Ishikawa (cell line): ENCODE data around the gene PEX1.

ENCODE experiments used
- CEBPB ChIP-seq: IDR thresholded peaks from 2 replicates; pipeline ENCODE4 v1.6.1; 2012
- CREB1 ChIP-seq: IDR thresholded peaks from 2 replicates; pipeline ENCODE4 v1.6.1; 2012; ENCODE audit warnings: low read depth
- EGR1 ChIP-seq: IDR thresholded peaks from 2 replicates; pipeline ENCODE4 v1.6.1; 2012
- EP300 ChIP-seq: IDR thresholded peaks from 2 replicates; pipeline ENCODE4 v1.6.1; 2012; ENCODE audit warnings: borderline replicate concordance
- FOXM1 ChIP-seq: IDR thresholded peaks from 2 replicates; pipeline ENCODE4 v1.6.1; 2012; ENCODE audit warnings: low read depth, borderline replicate concordance
- NFIC ChIP-seq: IDR thresholded peaks from 2 replicates; pipeline ENCODE4 v1.6.1; 2012
- RAD21 ChIP-seq: IDR thresholded peaks from 2 replicates; pipeline ENCODE4 v1.6.1; 2012; ENCODE audit warnings: low read depth
- REST ChIP-seq: IDR thresholded peaks from 2 replicates; pipeline ENCODE4 v1.6.1; 2012; ENCODE audit warnings: low read depth, mild to moderate bottlenecking
- TAF1 ChIP-seq: IDR thresholded peaks from 2 replicates; pipeline ENCODE4 v1.6.1; 2012; ENCODE audit warnings: low read depth, mild to moderate bottlenecking
- TCF12 ChIP-seq: IDR thresholded peaks from 2 replicates; pipeline ENCODE4 v1.6.1; 2012; ENCODE audit warnings: low read depth
- TEAD4 ChIP-seq: IDR thresholded peaks from 2 replicates; pipeline ENCODE4 v1.6.1; 2012
- USF1 ChIP-seq: IDR thresholded peaks from 2 replicates; pipeline ENCODE4 v1.6.1; 2012
- YY1 ChIP-seq: IDR thresholded peaks from 2 replicates; pipeline ENCODE4 v1.6.1; 2012; ENCODE audit warnings: low read depth
- ZBTB7A ChIP-seq: IDR thresholded peaks from 2 replicates; pipeline ENCODE4 v1.6.1; 2012; ENCODE audit warnings: low read depth
- TF ChIP-seq, protein P1 (sequence below): IDR thresholded peaks from 2 replicates; pipeline ENCODE4 v1.6.1; 2012

PEX1 gene

DNA sequence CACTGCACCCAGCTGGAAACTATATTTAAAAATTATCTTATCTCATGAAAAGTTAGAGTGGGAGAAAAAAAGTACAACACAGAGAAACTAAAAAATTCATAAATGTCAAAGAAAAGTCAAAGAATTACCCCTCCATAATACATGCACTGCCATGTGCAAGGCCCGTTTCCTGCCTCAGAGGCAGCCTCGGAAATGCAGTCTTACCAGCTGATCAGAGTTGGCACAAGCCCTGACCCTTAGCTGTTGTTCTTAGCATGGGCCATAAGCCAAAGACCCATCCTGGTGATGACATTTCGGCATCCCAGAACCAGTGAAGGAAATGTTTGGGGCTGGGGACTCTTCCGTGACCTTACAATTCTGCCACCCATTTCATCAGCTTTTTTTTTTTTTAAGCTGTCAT, 21.9 kb upstream of the PEX1 start:
- TF ChIP-seq USF1 = no peak
- no peak for TF ChIP-seq EGR1
- TF ChIP-seq CEBPB = no peak
- TF ChIP-seq TEAD4 = no peak
- no peak for TF ChIP-seq YY1
- TF ChIP-seq, protein P1, sequence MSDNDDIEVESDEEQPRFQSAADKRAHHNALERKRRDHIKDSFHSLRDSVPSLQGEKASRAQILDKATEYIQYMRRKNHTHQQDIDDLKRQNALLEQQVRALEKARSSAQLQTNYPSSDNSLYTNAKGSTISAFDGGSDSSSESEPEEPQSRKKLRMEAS = no peak
- no peak for TF ChIP-seq TCF12

- TF ChIP-seq ZBTB7A = no peak
- TF ChIP-seq REST = no peak
- TF ChIP-seq CREB1 = no peak
- TF ChIP-seq EP300 = no peak
- TF ChIP-seq NFIC = no peak
- TF ChIP-seq YY1 = no peak
- no peak for TF ChIP-seq TEAD4
- TF ChIP-seq EGR1 = no peak
- TF ChIP-seq TAF1 = no peak
- no peak for TF ChIP-seq TCF12
- TF ChIP-seq CEBPB = no peak
- no peak for TF ChIP-seq RAD21
- TF ChIP-seq USF1 = no peak
- TF ChIP-seq, protein P1 = no peak
- no peak for TF ChIP-seq FOXM1
Measured at GRCh38 chr7:92547579-92547978, 19.3 kb upstream of the PEX1 start.

GRCh38 chr7:92546856-92547497, 18.7 kb upstream of the PEX1 start:
- TF ChIP-seq USF1 (no peak), ZBTB7A (no peak), YY1 (no peak), TEAD4 (no peak), NFIC (no peak), CEBPB (no peak), REST (no peak), CREB1 (no peak), EP300 (no peak), TCF12 (no peak), FOXM1 (no peak), RAD21 (no peak), EGR1 (no peak)
- TF ChIP-seq, protein P1 = no peak

DNA sequence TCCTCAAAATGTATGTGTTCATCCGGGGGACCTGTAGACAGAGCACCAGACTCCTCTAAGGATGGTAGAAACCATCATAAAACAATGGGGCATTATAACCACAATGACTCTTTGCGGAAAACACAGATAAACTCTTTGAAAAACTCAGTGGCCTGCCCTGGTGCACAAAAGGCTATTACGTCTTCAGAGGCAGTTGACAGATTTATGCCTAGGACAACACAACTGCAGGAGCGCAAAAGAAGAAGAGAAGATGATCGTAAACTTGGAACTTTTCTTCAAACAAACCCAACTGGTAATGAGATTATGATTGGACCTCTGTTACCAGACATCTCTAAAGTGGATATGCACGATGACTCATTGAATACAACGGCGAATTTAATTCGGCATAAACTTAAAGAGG, 6.3 kb upstream of the PEX1 start:
- TF ChIP-seq USF1 = no peak
- TF ChIP-seq NFIC = no peak
- TF ChIP-seq FOXM1 = no peak
- no peak for TF ChIP-seq CREB1
- TF ChIP-seq TEAD4 = no peak
- no peak for TF ChIP-seq TCF12
- no peak for TF ChIP-seq TAF1
- TF ChIP-seq, protein P1 = no peak
- TF ChIP-seq REST = no peak
- no peak for TF ChIP-seq YY1
- no peak for TF ChIP-seq EP300
- no peak for TF ChIP-seq ZBTB7A
- TF ChIP-seq RAD21 = no peak
- TF ChIP-seq EGR1 = no peak
- TF ChIP-seq CEBPB = no peak
